HCEC 1CT (cell line): Measurements from ENCODE around the gene CSTA.

Experiments
- DNase-seq: peaks from one replicate; pipeline ENCODE4 v3.0.0-alpha.2; 2017

CSTA gene

DNA sequence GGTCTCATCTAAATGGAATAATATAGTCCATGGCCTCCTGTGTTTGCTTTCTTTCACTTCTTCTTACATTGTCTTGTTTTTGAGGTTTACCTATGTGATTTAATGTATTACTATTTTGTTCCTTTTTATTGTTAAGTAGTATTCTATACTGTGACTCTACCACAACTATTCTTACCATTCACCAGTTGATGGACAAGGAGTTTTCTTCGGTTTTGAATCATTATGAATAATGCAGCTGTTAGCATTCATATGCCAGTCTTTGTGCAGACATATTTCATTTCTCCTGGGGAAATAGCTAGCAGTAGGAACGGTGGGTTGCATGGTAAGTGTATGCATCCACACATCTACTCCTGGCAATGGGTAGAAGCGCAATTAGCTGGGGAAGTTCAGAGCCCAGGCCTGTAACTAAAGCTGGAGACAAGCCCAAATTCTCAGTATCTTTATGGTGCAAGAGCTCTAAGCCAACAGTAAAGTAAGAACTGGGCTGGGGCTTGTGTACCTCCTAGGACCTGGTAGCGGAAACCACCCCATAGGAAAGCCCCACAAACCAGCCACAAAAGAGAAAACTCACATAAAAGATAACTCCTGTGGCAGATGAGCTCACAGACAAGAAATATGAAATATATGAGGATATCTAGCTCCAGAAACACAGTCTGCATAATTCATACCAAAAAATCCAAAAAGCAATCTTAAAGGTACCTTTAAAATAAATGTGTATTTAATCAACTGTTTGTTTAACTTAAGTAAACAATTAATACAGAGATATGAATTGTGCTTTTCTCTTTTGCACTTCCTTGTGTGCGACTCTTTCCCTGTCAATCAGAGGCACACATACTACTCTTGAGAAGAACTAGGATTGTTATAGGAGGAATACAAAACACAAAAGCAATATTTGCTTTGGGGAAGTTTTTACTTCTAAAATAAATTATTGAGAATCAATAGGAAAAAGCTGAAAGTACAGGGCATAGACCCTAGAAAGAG, 2.7 kb upstream of the CSTA start:
- DNase-seq, result no peak

DNA sequence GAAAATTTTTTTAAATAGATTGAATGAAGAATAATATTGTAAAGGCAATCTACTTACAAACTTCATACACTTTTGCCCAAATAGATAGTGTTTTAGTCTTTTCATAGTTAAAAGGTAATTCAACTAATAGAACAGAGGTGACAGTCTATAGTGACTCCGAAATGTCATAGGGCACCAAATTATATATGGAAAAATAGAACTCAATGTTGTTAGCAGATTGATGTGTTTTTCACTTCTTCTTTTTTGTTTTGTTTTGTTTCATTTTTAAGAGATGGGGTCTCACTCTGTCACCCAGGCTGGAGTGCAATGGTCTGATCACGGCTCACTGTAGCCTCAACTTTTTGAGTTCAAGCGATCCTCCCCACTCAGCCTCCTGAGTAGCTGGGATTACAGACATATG, 721 bp downstream of the CSTA start:
- no peak for DNase-seq

DNA sequence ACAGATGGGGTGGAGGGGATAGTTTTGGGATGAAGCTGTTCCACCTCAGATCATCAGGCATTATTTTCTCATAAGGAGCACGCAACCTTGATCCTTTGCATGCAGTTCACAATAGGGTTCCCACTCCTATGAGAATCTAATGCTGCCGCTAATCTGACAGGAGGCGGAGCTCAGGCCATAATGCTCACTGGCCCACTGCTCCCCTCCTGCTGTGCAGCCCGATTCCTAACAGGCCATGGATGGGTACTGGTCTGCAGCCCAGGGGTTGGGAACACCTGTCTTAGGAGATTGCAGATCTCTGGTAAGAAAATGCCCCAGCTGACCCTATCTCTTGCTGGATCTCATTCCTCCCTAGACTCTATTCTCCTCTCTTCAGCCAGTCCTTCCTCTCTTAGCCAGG, 6.8 kb downstream of the CSTA start:
- no peak for DNase-seq

DNA sequence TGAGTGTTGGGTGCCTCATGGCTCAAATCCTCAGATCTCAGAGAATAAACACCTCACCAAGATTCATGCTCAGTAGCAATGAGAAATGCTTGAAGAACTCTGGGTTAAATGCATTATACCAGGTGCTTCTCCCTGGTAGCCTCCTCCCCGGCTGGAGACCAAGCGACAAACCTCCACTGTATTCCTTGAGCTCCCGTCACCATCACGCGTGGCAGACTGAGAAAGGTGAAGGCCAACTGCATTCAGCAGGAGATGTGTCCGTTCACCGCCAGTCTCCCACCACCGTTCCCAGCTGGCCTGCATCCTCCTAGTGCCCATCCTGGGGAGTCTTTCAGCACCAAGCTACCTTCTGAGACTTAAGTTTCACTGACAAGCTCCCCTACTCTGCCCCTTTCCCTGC, 7.5 kb downstream of the CSTA start:
- DNase-seq, result no peak

DNA sequence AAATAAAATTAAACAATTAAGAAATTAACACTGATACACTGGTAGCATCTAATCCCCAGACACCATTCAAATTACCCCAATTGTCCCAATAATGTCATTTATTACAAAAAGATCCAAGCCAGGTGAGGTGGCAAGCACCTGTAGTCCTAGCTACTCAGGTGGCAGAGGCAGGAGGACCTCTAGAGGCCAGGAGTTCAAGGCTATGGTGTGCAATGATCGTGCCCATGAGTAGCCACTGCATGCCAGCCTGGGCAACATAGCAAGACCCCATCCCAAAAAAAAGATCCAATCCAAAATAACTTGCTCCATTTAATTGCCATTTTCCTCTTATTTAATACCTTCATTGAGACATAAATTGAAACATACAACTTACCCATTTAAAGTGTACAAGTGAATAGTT, 17.8 kb downstream of the CSTA start:
- DNase-seq, result no peak

DNA sequence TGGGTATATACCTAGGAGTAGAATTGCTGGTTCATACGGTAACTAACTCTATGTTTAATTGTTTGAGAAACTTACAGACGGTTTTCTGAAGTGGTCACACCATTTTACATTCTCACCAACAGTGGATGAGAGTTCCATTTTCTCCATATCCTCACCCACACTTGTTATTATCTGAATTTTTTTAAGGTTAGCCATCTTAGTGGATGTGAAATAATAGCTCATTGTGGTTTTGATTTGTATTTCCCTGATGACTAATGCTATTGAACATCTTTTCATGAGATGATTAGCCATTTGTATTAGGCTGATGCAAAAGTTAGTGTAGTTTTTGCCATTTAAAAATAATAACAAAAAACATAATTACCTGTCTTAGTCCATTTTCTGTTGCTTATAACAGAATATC, 18.6 kb downstream of the CSTA start:
- DNase-seq, result peak; percentile 35

DNA sequence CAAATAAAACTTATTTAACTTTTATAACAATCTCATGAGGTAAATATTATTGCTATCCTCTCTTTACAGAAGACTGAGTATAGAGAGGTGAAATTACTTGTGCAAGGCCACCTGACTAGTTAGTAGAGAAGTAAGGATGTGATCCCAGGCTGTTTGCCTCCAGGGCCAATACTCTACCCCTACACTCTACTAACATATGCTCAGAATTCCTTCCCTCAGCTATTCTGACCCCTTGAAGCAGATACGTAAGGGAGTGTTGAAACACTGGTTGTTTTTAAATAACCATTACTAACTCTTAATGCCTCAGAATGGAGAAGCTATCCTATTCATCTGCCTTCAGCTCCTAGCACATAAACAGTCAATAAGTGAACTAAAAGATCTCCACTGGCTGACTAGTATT, 24.1 kb downstream of the CSTA start:
- DNase-seq, result no peak

DNA sequence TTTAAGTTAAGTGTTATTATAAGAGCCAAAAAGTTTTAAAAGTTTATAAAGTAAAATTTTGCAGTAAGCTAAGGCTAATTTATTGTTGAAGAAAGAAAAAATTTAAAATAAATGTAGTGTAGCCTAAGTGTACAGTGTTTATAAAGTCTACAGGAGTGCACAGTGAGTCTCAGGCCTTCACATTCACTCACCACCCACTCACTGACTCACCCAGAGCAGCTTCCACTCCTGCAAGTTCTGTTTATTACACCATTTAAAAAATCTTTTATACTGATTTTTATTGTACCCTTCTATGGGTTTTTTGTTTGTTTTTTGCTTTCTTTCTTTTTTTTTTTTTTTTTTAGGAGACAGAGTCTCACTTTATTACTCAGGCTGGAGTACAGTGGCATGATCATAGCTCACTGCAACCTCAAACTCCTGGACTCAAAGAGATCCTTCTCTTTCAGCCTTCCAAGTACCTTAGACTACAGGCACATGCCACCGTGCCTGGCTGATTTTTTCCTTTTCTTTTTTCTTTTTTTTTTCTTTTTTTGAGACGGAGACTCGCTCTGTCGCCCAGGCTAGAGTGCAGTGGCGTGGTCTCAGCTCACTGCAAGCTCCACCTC, 25.9 kb downstream of the CSTA start:
- DNase-seq, result peak; percentile 31

GRCh38 chr3:122351612-122352011, 26.6 kb downstream of the CSTA start:
- no peak for DNase-seq

GRCh38 chr3:122353215-122353614, 28.2 kb downstream of the CSTA start:
- DNase-seq, result no peak

DNA sequence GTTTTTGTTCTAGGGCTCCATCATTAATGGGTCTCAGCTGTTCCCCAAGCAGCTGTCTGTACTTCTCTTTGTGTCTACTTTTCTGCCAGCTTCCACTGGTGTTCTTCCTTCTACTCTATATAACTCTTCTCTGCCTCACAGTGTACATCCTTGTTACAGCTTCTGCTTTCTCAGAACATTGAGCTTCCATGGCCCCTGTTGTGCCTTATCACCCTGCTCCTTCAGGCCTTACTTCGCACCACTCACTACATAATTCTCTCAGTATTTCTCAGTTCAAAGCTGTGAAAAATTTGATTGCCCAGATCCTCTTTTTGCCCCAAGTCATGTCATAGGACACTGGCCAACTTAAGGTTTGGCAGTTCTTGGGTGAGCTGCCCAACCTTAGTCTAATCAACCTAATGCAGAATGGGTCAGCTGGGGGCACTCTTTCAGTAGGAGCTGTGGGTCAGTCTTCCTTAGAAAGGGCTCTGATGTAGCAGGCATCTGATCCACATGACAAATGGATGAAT, 28.9 kb downstream of the CSTA start:
- DNase-seq, result no peak

GRCh38 chr3:122355612-122356011, 30.6 kb downstream of the CSTA start:
- no peak for DNase-seq

GRCh38 chr3:122356402-122356801, 31.4 kb downstream of the CSTA start:
- DNase-seq, result peak; percentile 45

GRCh38 chr3:122357828-122358702, 33.0 kb downstream of the CSTA start:
- DNase-seq, result peak; percentile 9

GRCh38 chr3:122358703-122359032, 33.6 kb downstream of the CSTA start:
- DNase-seq, result no peak

DNA sequence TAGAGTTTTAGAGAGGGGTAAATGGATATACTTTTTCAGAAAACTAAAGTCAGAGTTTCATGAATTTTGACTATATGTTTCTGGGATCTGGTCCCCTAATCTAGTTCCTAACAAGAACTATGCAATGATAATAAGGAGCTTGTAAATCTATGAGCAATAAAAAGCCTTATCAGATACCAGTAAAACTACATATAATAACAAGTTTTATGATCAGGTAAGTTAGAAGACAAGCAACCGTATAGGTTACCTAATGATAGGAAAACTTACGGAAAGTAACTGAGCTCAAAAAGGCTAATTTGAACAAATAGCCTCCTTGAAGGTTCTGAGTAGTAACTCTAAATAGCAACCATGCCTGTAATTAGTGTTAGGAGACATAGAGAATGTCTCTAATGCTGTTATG, 37.0 kb downstream of the CSTA start:
- no peak for DNase-seq

- no peak for DNase-seq
Observed at GRCh38 chr3:122364490-122364889, 39.4 kb downstream of the CSTA start.

GRCh38 chr3:122365073-122365472, 40.0 kb downstream of the CSTA start:
- DNase-seq, result no peak

DNA sequence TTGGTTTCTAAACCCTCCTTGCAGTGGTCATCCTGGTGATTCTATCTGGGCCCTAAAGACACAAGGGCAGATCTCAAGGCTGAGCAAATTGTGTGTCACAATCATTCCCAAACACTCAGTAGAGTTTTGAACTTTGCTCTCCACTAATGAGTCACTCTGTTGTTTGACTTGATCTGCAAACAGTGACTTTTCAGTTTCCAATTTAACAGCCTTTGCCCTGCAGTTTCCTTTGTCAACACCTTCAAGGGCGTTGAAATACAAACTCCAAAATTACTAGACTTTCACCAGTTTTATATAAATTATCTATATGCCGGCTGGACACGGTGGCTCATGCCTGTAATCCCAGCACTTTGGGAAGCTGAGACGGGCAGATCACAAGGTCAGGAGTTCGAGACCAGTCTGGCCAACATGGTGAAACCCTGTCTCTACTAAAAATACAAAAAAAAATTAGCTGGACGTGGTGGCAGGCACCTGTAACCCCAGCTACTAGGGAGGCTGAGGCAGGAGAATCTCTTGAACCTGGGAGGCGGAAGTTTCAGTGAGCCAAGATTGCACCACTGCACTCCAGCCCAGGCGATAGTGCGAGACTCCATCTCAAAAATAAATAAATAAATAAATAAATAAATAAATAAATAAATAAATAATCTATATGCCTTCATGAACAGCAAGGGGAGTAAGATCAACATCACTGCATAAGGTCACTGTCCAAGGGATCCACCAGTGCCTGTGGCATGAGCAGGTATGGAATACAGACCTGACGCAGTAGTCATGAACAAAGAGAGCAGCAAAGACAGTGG, 40.7 kb downstream of the CSTA start:
- DNase-seq, result peak; percentile 79

DNA sequence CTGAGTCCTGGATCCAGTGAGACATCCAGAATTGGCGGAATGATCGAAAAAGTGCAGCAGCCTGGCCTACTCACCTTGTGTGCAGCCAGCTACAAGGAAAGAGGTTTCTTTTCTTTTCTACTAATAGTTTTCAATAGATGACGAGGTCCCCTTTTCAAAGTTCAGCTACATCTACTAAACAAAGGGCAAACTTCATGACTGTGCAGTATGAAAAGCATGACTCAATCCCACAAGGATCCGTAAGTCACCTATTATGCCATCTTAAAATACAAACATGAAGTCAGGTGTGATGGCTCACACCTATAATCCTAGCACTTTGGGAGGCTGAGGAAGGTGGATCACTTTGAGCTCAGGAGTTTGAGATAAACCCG, 41.3 kb downstream of the CSTA start:
- no peak for DNase-seq

GRCh38 chr3:122374034-122374433, 49.0 kb downstream of the CSTA start:
- no peak for DNase-seq

- DNase-seq, result no peak
Observed at GRCh38 chr3:122377975-122378374, 52.9 kb downstream of the CSTA start.
